Measurements from ENCODE around the gene IGF1R. TPM values are rescaled to one million over a fixed set of nuclear protein-coding genes. Genes with fewer than 3 reads are reported as not detected.

The IGF1R gene
- total RNA-seq, 2 donors from 2014 or later = 115 to 119 TPM

GRCh38 chr15:98946301-98947255, 298.2 kb downstream of the IGF1R start:
- Mint-ChIP-seq H3K27ac (peak overlapping the region; percentile 71), H3K27me3 (ENCODE audit: insufficient read depth) (no peaks in the 10 kb centered on the region), H3K36me3 (ENCODE audit: low read depth) (peaks cover 80% of the 10 kb centered on the region), H3K4me1 (no peaks in the 10 kb centered on the region), H3K4me3 (no peak overlapping the region), H3K9me3 (no peaks in the 10 kb centered on the region)
- Histone ChIP-seq H3K9ac (ENCODE audit: extremely low read depth, low read length, poor library complexity, severe bottlenecking) (no peak overlapping the region), H3K4me1 (ENCODE audit: control insufficient read depth, insufficient read depth, low read length) (peaks cover 11% of the 10 kb centered on the region), H3K27me3 (ENCODE audit: control insufficient read depth, insufficient read depth, low read length, poor library complexity, severe bottlenecking) (no peaks in the 10 kb centered on the region), H3K36me3 (ENCODE audit: control insufficient read depth, insufficient read depth, low read length) (peaks cover 87% of the 10 kb centered on the region), H3K4me3 (ENCODE audit: low read length) (no peak overlapping the region), H3K9me3 (ENCODE audit: control insufficient read depth, low read length) (no peaks in the 10 kb centered on the region), H3K27ac (ENCODE audit: low read depth, low read length) (no peak overlapping the region)
- DNase-seq = no peak
- no peak for TF ChIP-seq CTCF (conservative IDR thresholded peaks at IDR 0.05)
- WGBS, 2 experiments (ENCODE audit: insufficient coverage in 1 of 2, insufficient read length in 1 of 2) = 90 to 95% methylated on average over 11 to 15 of the region's 15 CpGs

- peaks cover 83% of the 10 kb centered on the region for H3K36me3 ChIP-seq (ENCODE audit: control insufficient read depth, insufficient read depth, low read length)
- WGBS, 2 experiments (ENCODE audit: insufficient coverage in 1 of 2, insufficient read length in 1 of 2) = 91 to 93% methylated on average over 11 to 13 of the region's 13 CpGs
- TF ChIP-seq CTCF (conservative IDR thresholded peaks at IDR 0.05) = no peak
- H3K4me1 Mint-ChIP-seq = peaks cover 12% of the 10 kb centered on the region
- no peak overlapping the region for H3K4me3 Mint-ChIP-seq
- no peak for DNase-seq
- no peaks in the 10 kb centered on the region for H3K9me3 ChIP-seq (ENCODE audit: control insufficient read depth, low read length)
- no peaks in the 10 kb centered on the region for H3K9me3 Mint-ChIP-seq
- no peak overlapping the region for H3K27ac Mint-ChIP-seq
- no peak overlapping the region for H3K27ac ChIP-seq (ENCODE audit: low read depth, low read length)
- H3K36me3 Mint-ChIP-seq (ENCODE audit: low read depth) = peaks cover 78% of the 10 kb centered on the region
- peaks cover 23% of the 10 kb centered on the region for H3K4me1 ChIP-seq (ENCODE audit: control insufficient read depth, insufficient read depth, low read length)
- H3K27me3 ChIP-seq (ENCODE audit: control insufficient read depth, insufficient read depth, low read length, poor library complexity, severe bottlenecking) = no peaks in the 10 kb centered on the region
- H3K9ac ChIP-seq (ENCODE audit: extremely low read depth, low read length, poor library complexity, severe bottlenecking) = no peak overlapping the region
- H3K4me3 ChIP-seq (ENCODE audit: low read length) = no peak overlapping the region
- no peaks in the 10 kb centered on the region for H3K27me3 Mint-ChIP-seq (ENCODE audit: insufficient read depth)
Observed at GRCh38 chr15:98948456-98948855, 300.1 kb downstream of the IGF1R start.

GRCh38 chr15:98948941-98949340, 300.6 kb downstream of the IGF1R start:
- DNase-seq = no peak
- no peak overlapping the region for H3K27ac Mint-ChIP-seq
- no peak for TF ChIP-seq CTCF (conservative IDR thresholded peaks at IDR 0.05)

More at GRCh38 chr15:98948941-98949340, 300.6 kb downstream of the IGF1R start:
- Histone ChIP-seq H3K9me3 (ENCODE audit: control insufficient read depth, low read length) (no peaks in the 10 kb centered on the region), H3K36me3 (ENCODE audit: control insufficient read depth, insufficient read depth, low read length) (peaks cover 83% of the 10 kb centered on the region), H3K9ac (ENCODE audit: extremely low read depth, low read length, poor library complexity, severe bottlenecking) (no peak overlapping the region), H3K4me3 (ENCODE audit: low read length) (no peak overlapping the region), H3K4me1 (ENCODE audit: control insufficient read depth, insufficient read depth, low read length) (peaks cover 23% of the 10 kb centered on the region), H3K27ac (ENCODE audit: low read depth, low read length) (no peak overlapping the region), H3K27me3 (ENCODE audit: control insufficient read depth, insufficient read depth, low read length, poor library complexity, severe bottlenecking) (no peaks in the 10 kb centered on the region)
- Mint-ChIP-seq H3K27me3 (ENCODE audit: insufficient read depth) (no peaks in the 10 kb centered on the region), H3K4me3 (no peak overlapping the region), H3K4me1 (peaks cover 12% of the 10 kb centered on the region), H3K36me3 (ENCODE audit: low read depth) (peaks cover 77% of the 10 kb centered on the region), H3K9me3 (no peaks in the 10 kb centered on the region)
- WGBS, 2 experiments (ENCODE audit: insufficient coverage in 1 of 2, insufficient read length in 1 of 2) = 94 to 100% methylated on average over 6 to 11 of the region's 11 CpGs
